GM19395 (cell line): ENCODE measurements around the gene MEGF11.

Source experiments
- ATAC-seq: cut with Tn5 transposase; IDR thresholded peaks from one replicate; pipeline ENCODE4 v1.9.1; 2021; ENCODE audit warnings: mild to moderate bottlenecking, moderate library complexity; ENCODE audit not compliant: unreplicated experiment

Gene MEGF11

GRCh38 chr15:65910341-65910740, 343.2 kb downstream of the MEGF11 start:
- ATAC-seq = no peak

GRCh38 chr15:65909831-65910230, 343.7 kb downstream of the MEGF11 start:
- no peak for ATAC-seq

GRCh38 chr15:65908876-65909275, 344.7 kb downstream of the MEGF11 start:
- ATAC-seq = no peak

- ATAC-seq = no peak
These were observed 345.9 kb downstream of the MEGF11 start for GRCh38 chr15:65907661-65908060.

- ATAC-seq = no peak
These were observed 347.2 kb downstream of the MEGF11 start for GRCh38 chr15:65906396-65906795.

GRCh38 chr15:65904301-65904700, 349.2 kb downstream of the MEGF11 start:
- ATAC-seq = no peak

- ATAC-seq = no peak
These were observed 350.1 kb downstream of the MEGF11 start for GRCh38 chr15:65903296-65904073.

GRCh38 chr15:65902373-65902772, 351.2 kb downstream of the MEGF11 start:
- peak; percentile 74 for ATAC-seq

GRCh38 chr15:65901836-65902235, 351.7 kb downstream of the MEGF11 start:
- no peak for ATAC-seq

- ATAC-seq = no peak
These were observed 352.2 kb downstream of the MEGF11 start for GRCh38 chr15:65901336-65901735.

- no peak for ATAC-seq
These were observed 353.1 kb downstream of the MEGF11 start for GRCh38 chr15:65900488-65900887.

- no peak for ATAC-seq
These were observed 357.3 kb downstream of the MEGF11 start for GRCh38 chr15:65896236-65896635.

GRCh38 chr15:65893060-65893459, 360.5 kb downstream of the MEGF11 start:
- ATAC-seq = no peak

GRCh38 chr15:65888981-65889380, 364.6 kb downstream of the MEGF11 start:
- ATAC-seq = no peak

- no peak for ATAC-seq
These were observed 366.0 kb downstream of the MEGF11 start for GRCh38 chr15:65887565-65887964.

GRCh38 chr15:65885668-65886218, 367.8 kb downstream of the MEGF11 start:
- ATAC-seq = no peak

GRCh38 chr15:65884511-65884910, 369.0 kb downstream of the MEGF11 start:
- ATAC-seq = no peak

- no peak for ATAC-seq
These were observed 370.0 kb downstream of the MEGF11 start for GRCh38 chr15:65883571-65883970.

GRCh38 chr15:65881766-65882434, 371.6 kb downstream of the MEGF11 start:
- ATAC-seq = no peak

- ATAC-seq = no peak
These were observed 375.8 kb downstream of the MEGF11 start for GRCh38 chr15:65877749-65878148.

GRCh38 chr15:65875458-65875857, 378.1 kb downstream of the MEGF11 start:
- no peak for ATAC-seq

- no peak for ATAC-seq
These were observed 380.3 kb downstream of the MEGF11 start for GRCh38 chr15:65873256-65873655.
